Astrocyte of the hippocampus (primary cell): Measurements from ENCODE around the gene RNF212.

Source experiments
- DNase-seq: peaks from one replicate; pipeline ENCODE4 v3.0.0; 2011; ENCODE audit warnings: low read depth, low spot score

Gene RNF212

DNA sequence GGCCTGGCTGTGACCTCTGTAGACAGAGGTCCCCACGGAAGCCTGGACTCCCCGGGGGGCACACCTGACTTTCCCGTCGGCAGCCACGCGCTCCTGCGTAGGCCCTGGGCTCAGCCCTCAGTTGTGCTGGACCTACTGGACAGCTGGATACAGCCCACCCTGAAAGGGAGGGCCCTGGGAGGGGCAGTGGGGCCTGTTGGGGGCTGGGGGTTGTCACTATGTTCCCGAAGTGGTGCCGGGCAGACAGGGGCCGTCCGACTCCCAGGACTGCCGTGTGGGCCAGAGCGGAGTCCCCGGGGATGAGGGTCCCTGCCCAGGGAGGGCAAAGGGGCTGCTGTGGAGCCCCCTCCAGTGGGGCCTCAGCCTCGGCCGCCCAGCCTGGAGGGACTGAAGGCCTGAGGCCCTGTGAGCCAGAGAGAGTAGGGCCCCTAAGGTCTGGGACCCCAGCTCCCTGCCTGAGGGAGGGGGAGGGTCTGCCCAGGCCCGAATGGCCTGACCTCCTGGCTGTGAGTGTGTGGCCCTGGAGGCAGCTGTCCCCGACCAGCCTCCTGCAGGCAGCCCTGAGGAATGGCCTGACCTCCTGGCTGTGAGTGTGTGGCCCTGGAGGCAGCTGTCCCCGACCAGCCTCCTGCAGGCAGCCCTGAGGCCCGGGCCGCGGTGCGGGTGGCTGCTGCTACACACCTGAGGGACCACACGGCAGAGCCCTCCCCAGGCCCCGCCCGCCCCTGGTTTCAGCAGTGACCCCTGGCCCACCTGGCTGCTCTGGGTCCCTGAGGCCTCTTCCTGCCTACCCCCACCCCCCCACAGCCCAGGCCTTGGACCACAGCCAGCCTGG is 76.2 kb downstream of the RNF212 start:
- no peak for DNase-seq

DNA sequence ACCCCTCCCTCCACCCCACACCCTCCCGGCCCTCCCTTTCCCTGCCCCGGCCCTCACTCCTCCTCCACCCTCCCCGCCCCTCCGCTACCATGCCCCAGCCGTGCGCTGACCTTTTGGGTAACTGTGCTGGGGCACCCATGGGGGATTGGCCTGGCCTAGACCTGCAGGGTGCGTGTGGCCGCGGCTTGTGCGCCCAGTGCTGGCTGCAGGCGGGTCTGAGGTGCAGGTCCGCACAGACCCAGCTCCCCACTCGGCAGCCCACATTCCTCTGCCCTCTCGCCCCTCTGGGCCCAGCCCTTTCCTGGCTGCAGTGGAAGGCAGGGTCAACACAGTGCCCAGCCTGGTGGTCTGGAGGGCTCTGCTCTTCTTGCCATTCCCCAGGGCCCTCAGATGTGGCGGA is 77.3 kb downstream of the RNF212 start:
- DNase-seq = no peak

DNA sequence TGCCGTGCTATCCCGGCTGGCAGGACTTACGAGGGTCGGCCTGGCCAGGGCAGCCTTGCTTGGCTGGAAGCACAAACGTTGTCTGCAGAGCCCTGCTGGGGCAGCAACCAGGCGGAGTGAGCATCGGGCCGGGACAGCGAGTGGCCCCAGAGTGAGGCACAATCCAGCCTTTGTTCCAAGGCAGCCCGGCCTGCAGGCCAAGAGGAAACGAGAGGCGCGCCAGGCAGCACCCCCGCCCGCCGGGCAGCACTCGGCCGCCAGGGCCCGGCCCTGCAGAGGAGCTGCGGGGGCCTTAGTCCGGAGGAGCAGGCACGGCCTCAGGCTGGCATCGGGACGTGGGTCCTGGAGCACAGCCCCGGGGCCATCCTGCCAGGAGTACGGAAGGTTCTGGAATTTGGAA is 77.9 kb downstream of the RNF212 start:
- DNase-seq = peak; percentile 72

DNA sequence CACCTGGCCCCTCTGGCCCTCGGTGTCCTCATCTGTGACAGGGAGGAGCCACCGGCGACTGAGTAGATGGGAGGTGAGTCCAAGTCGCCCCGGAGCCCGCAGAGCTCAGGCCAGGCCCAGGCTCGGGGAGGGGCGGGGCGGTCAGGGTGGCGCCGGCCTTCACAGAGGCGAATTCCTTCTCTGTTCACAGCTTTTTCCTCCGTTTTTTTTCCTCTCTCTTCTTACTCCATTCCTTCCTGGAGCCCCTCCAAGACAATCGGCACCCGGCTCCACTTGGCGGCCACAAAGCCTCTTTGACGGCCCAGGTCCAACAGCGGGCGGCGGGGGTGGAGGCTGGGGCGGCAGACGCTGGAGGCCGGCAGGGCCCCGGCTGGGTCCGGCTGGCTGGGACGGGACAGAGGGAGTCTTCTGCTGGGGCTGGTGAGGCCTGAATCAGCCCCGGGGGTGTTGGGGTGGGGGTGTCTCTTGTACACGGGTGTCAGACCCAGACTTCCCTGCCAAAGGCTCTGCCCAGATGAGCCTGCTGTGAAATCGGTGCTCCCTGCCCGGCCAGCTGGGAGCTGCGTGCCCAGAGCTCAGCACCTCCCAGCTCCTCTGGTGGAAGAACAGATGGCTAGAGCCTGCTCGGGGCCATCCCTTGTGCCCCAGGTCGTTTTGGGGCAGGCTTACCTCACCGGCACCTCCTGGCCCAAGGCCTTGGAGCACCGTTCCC is 79.4 kb downstream of the RNF212 start:
- DNase-seq = peak; percentile 96

DNA sequence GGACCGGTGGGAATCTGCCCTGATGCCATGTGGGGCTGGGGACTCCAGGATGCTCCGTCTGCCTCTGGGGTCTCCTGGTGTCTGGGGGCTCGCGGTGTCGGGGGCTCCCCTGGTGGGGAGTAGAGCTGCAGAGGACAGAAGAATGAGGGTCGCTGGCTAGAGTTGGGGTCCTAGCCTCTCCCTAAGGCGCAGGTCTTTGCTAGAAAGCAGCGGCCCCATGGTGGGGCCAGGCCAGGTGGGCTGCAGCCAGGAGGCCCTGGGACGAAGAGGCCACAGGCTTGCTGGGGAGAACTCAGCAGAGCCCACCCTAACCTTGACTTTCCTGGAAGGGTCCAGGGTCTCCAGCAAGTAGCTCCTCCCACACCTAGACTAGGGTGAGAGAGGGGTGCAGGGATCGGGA is 80.5 kb downstream of the RNF212 start:
- DNase-seq = no peak

DNA sequence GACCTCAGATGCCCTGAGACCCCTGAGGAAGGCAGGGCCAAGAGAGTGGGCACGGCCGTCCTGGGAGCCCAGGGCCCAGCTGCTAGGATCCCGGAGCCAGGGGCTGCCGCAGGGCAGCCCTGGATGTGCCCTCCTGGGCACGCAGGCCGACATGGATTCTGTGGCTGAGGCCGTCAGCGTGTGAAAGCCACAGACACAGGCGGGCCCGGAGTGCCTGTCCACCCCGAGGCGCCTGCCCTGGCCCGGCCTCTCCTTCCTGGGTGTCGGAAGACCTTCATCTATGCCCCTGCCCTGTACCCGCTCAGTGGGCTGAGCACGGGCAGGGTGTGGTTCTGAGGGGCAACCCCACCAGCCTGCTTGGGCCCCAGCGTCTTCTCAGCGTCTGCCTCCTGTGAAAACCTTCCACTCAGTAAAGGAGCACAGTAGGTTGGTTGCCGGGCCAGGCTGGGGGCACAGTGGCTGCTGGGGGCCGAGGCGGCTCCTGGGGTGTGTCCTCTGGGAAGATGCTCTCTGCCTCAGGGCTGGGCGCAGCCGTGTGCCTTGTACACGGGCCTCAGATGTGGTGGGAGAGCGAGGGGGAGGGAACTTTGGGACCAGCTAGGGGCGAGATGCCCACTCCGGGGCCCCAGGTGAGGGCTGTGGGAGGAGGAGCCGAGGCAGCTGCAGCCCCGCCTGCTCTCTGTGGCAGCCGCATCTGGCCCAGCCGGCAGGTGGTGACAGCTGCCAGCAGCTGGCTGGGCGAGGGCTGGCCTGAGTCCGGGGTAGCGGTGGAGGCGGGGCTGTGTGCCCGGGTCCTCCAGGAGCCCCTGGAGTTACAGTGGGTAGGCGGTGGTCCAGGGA is 81.2 kb downstream of the RNF212 start:
- peak; percentile 20 for DNase-seq

DNA sequence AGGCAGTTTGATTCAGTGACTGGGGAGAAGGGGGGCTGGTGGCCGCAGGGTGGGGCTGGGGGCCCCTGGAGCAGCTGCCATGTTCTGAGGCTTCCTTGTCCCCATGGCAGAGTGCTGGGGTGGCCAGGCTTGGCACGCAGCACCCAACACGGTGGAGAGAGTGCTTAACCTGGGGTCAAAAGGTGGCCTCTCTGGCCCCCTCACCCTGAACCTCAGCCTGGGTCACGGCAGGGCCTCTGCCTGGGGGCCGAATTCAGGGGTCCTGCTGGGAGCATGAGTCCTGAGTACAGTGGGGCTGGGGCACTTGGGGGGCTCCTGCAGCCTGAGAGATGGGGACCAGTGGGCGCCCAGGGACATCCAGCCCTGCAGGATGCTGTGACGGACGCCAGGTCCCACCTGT is 82.0 kb downstream of the RNF212 start:
- no peak for DNase-seq

DNA sequence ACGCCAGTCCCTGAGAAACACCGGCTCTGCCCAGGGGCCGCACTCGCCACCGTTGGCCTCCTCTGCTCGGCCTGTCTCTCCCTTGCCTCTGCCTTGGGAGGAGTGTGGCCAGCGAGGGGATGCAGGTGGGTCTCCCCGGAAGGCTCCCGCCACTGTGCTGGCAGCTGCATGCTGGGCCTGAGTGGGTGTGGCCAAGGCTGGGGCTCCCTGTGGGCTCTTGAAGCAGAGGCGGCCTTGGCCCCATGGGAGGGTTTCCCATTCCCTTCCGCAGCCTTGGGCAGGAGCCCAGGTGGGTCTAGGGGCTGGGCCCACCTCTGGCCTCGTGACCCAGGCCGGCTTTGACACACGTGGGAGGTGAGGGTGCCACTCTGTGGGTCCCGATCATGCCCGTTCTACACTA is 82.8 kb downstream of the RNF212 start:
- DNase-seq = peak; percentile 28

DNA sequence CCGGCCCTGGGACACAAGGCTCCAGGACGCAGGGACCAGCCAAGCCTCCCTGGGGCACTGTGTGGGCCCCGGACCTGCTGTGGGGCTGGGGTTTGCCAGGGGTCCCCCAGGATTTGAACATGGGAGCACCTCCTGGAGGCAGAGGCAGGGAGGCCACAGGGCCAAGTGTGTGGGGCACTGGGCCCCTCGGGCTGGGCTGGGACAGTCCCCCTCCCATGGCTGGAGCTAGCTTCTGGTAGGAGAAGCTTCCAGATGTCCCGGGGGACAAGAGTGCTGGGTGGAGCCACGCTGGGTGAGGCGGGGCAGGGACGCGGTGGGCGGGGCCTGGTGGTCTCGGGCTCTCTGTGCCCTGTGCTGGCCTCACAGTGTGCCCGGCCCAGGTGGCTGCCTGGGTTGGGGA is 83.3 kb downstream of the RNF212 start:
- DNase-seq = peak; percentile 29

DNA sequence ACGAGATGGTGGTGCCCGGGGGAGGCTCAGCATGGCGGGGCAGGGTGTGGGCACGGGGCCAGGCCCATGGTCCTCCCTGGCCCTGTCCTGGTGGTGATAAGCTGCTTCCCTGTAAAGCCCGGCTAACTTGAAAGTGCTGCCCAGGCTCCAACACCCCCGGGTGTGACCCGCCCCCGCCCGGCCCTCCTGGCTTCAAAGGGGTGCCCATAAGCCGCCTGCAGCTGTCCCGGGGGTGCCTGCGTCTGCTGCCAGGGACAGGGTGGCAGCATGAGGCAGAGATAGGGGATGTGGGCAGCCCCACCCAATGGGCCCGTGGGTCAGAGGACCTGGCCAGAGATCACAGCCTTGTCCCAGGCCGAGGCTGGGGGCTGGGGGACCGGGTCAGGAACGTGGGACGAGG is 83.8 kb downstream of the RNF212 start:
- DNase-seq = peak; percentile 26

DNA sequence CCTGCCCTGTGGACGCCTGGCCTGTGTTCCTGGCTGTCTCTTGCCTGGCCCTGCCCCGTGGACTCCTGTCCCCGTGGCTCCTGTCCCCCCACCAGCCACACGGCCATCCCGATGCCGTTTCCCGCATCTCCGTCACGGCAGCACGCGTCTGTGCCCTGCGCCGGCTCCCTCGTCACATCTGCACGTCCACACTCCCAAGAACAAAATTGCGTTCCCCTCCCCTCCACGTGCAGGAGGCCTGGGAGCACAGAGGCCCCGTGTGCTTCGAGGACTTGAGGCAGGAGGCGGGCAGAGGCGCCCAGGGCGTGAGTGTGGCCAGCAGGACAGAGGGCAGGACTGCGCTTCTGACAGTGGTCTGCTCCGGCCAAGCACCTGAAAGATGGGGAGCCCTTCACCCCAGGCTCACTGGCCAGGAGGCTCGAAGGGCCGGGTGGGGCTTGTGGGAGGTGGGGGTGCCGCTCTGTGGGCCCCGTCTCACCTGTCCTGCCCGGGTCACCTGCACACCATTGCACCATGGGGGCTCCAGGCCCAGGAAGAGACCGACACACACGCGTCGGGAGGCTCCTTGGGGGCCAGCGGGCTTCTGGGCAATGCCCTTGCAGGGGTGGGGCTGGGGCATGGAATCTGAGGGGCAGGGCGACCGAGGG is 84.7 kb downstream of the RNF212 start:
- peak; percentile 21 for DNase-seq

DNA sequence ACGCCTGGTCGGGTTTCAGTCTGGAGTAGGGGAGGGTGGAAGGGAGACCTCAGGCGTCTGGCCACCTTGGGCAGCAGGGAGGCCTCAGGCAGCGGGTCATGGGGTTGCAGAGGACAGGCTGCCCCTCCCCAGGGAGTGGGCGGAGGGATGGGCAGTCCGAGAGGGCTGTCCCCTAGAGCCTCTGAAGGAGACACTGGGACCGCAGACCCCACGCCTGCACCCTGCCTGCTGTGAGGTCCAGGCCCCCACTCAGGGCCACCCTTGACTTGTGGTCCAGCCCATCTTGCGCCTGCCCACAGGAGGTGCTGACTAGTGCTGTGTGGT is 85.5 kb downstream of the RNF212 start:
- DNase-seq = peak; percentile 27

DNA sequence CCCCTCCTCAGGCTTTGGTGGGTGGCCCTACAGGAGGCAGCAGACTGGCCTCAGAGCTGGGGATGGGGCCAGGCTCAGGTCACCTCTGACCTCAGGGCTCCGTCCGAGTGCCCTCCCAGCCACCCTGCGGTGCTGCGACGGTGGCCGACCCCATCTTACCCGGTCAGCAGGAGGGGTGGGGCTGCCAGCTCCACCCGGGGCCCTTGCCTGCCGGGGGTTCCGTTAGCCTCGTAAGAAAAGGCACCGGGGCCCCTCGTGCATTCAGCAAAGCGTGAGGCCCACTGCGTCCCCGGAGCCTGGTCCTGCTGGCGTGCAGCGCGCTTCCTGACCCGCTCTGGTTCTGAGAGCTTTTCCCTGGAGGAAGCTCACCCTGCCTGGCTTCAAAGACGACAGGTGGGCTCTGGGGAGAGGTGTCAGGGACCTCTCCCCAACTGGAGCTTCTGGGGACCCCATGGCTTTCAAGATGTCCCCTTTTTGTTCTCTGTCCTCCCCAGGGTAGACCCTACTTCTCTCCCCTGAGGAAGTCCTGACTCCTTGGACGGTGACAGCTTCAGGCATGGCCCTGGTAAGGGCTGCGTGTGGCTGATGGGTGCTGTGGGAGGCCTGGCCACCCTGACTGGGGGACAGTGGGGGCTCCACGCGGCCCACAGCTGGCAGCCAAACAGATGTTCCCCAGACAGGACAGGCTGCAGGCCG is 86.0 kb downstream of the RNF212 start:
- no peak for DNase-seq

DNA sequence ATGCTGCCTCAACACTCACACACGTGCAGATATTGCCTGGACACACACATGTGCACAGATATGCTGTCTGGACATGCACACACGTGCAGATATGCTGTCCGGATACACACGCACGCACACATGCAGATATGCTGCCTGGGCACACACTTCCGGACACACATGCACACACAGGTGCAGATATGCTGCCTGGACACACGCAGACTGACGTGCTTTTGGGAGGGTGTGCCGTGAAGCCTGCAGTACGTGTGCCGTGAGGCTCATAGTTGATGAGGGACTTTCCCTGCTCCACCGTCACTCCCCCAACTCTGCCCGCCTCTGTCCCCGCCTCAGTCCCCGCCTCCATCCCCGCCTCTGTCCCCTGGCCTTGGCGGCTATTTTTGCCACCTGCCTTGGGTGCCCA is 87.2 kb downstream of the RNF212 start:
- DNase-seq = no peak

DNA sequence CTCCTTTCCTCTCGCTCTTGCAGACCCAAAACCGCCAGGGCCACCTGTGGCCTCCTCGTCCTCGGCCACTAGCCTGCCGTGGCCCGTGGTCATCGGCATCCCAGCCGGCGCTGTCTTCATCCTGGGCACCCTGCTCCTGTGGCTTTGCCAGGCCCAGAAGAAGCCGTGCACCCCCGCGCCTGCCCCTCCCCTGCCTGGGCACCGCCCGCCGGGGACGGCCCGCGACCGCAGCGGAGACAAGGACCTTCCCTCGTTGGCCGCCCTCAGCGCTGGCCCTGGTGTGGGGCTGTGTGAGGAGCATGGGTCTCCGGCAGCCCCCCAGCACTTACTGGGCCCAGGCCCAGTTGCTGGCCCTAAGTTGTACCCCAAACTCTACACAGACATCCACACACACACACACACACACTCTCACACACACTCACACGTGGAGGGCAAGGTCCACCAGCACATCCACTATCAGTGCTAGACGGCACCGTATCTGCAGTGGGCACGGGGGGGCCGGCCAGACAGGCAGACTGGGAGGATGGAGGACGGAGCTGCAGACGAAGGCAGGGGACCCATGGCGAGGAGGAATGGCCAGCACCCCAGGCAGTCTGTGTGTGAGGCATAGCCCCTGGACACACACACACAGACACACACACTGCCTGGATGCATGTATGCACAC is 88.3 kb downstream of the RNF212 start:
- no peak for DNase-seq

DNA sequence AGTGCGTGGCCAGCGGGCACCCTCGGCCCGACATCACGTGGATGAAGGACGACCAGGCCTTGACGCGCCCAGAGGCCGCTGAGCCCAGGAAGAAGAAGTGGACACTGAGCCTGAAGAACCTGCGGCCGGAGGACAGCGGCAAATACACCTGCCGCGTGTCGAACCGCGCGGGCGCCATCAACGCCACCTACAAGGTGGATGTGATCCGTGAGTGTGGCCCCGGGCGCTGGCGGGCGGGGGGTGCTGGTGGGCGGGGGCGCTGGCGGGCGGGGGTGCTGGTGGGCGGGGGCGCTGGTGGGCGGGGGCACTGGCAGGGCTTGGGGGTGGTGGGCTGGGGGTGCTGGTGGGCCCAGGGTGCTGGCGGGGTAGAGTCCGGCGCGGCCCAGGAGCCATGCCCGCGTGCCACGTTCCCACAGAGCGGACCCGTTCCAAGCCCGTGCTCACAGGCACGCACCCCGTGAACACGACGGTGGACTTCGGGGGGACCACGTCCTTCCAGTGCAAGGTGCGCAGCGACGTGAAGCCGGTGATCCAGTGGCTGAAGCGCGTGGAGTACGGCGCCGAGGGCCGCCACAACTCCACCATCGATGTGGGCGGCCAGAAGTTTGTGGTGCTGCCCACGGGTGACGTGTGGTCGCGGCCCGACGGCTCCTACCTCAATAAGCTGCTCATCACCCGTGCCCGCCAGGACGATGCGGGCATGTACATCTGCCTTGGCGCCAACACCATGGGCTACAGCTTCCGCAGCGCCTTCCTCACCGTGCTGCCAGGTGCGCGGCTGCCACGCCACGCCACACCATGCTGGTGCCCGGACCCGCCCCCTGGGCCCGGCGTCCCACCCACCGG is 89.2 kb downstream of the RNF212 start:
- DNase-seq = no peak

DNA sequence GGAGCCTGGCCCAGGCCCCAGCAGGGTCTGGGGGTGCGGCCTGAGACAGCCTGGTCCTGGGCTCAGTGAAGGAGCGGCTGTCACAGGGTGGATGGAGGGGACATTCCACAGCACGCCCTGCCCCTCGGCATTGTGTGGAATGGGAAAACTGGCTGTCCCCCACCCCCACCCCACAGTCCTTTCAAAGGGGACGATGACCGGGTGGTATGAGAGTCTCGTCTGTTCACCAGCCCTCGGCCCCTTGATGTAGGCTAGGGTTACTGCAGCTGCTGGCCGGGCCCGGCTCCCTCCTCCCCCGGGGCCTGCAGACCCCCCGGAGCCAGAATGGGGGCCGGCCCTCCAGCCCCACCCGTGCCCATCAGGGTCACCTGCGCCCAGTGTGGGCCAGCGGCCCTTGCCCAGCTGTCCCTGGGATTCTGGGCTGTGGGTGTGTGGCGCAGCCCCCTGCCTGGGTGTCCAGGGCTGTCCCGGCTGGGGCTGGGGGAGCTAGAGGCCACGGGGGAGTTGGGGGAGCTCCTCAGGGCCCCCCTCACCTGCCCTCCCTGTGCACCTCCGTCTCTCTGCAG is 90.2 kb downstream of the RNF212 start:
- no peak for DNase-seq

DNA sequence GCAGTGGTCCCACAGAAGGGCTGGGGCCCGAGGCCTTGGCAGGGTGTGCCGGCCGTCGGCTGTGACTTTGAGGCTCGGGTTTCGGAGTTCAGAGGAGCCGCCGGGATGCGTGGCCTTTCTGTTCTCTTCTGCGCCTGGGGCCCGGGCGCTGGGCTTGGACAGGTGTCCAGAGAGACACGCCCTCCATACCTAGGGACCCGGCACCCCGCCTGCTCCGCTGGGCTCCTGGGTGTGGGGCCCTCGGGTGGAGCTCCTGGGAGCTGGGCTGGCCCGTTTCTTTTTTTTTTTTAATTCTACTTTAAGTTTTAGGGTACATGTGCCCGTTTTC is 90.7 kb downstream of the RNF212 start:
- DNase-seq = no peak

DNA sequence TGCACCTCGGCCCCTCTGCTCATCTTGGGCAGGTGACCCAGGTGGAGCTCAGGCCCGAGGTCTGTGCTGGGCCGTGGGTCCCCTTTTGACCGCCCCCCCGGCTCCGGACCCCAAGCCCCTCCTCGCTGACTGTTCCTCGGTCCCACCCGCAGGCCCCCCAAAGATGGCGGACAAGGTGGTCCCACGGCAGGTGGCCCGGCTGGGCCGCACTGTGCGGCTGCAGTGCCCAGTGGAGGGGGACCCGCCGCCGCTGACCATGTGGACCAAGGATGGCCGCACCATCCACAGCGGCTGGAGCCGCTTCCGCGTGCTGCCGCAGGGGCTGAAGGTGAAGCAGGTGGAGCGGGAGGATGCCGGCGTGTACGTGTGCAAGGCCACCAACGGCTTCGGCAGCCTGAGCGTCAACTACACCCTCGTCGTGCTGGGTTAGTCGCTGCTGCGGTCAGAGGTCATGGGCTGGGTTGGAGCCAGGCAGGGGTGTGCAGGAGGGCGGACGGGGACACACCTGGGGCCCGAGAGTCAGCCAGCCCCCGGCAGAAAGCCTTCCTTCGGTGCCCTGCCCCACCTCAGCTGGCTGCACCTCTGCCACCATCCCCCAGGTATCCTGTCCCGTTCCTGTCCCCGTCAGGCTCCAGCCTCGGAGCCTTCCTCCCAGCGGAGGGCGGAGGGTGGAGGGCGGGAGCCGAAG is 91.2 kb downstream of the RNF212 start:
- DNase-seq = no peak
